Chondrocyte (in vitro differentiated cells): Measurements from ENCODE around the gene PAX3. TPM values are rescaled to one million over a fixed set of nuclear protein-coding genes. Genes with fewer than 3 reads are reported as not detected.

Experiments used
- DNase-seq: peaks from one replicate; pipeline ENCODE4 v3.0.0; 2021; ENCODE audit warnings: mixed read lengths, low spot score
- H3K27ac Mint-ChIP-seq: one replicate; pipeline ENCODE4 v1.8.0; 2021; ENCODE audit warnings: mild to moderate bottlenecking, moderate library complexity, mixed read lengths; ENCODE audit not compliant: unreplicated experiment
- H3K27me3 Mint-ChIP-seq: 2 replicates; pipeline ENCODE4 v1.8.0; 2021; ENCODE audit warnings: low read depth, mixed read lengths
- H3K36me3 Mint-ChIP-seq: 2 replicates; pipeline ENCODE4 v1.8.0; 2021; ENCODE audit warnings: low read depth, mixed read lengths
- H3K4me1 Mint-ChIP-seq: 2 replicates; pipeline ENCODE4 v1.8.0; 2021; ENCODE audit warnings: low read depth, mild to moderate bottlenecking, mixed read lengths
- H3K4me3 Mint-ChIP-seq: one replicate; pipeline ENCODE4 v1.8.0; 2021; ENCODE audit warnings: mild to moderate bottlenecking, moderate library complexity, mixed read lengths; ENCODE audit not compliant: unreplicated experiment
- H3K9me3 Mint-ChIP-seq: 2 replicates; pipeline ENCODE4 v1.8.0; 2021; ENCODE audit warnings: low read depth, mixed read lengths
- total RNA-seq: library from RNA; stranded (reverse); gene quantifications from 3 replicates; pipeline ENCODE4 v1.2.1, GENCODE V29; 2021
- TF ChIP-seq, protein P1 (sequence below): fragments of 200-600 bp; sonication (generic); IDR thresholded peaks from 2 replicates; pipeline ENCODE4 v1.5.0; 2021; ENCODE audit warnings: antibody characterized with exemption, mild to moderate bottlenecking, moderate library complexity

Gene PAX3
- total RNA-seq, 1 donor from 2014 or later = 4.7 TPM

GRCh38 chr2:222214885-222215284 lies 83.9 kb downstream of the PAX3 start:
- DNase-seq = no peak
- H3K9me3 Mint-ChIP-seq = no peaks in the 10 kb centered on the region
- peaks cover 1% of the 10 kb centered on the region for H3K36me3 Mint-ChIP-seq
- H3K27me3 Mint-ChIP-seq = no peaks in the 10 kb centered on the region
- TF ChIP-seq, protein P1, sequence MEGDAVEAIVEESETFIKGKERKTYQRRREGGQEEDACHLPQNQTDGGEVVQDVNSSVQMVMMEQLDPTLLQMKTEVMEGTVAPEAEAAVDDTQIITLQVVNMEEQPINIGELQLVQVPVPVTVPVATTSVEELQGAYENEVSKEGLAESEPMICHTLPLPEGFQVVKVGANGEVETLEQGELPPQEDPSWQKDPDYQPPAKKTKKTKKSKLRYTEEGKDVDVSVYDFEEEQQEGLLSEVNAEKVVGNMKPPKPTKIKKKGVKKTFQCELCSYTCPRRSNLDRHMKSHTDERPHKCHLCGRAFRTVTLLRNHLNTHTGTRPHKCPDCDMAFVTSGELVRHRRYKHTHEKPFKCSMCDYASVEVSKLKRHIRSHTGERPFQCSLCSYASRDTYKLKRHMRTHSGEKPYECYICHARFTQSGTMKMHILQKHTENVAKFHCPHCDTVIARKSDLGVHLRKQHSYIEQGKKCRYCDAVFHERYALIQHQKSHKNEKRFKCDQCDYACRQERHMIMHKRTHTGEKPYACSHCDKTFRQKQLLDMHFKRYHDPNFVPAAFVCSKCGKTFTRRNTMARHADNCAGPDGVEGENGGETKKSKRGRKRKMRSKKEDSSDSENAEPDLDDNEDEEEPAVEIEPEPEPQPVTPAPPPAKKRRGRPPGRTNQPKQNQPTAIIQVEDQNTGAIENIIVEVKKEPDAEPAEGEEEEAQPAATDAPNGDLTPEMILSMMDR = no peak
- H3K4me3 Mint-ChIP-seq = no peak overlapping the region
- no peak overlapping the region for H3K27ac Mint-ChIP-seq
- no peaks in the 10 kb centered on the region for H3K4me1 Mint-ChIP-seq

DNA sequence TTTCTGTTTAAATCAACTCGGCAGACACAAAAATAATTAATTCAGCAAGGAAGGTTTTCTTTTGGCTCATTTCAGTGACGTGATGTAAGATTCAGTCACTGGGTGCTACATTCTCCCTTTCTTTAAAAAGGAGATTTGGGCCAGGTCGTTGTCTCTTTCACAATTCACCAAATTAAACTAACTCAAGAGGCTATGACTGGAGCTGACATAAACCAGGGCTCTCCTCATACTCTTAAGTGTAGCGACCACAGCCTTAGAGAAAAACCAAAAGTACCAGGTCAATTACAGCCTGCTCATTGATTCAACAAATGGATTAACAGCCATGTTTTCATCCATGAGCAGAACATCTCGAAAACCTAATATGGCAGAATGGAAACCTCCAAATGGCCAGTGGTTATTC lies 85.7 kb downstream of the PAX3 start:
- Mint-ChIP-seq H3K36me3 (no peaks in the 10 kb centered on the region), H3K4me1 (peaks cover 11% of the 10 kb centered on the region), H3K9me3 (no peaks in the 10 kb centered on the region), H3K27ac (no peak overlapping the region), H3K4me3 (no peak overlapping the region), H3K27me3 (no peaks in the 10 kb centered on the region)
- DNase-seq = no peak
- TF ChIP-seq, protein P1 = no peak

- TF ChIP-seq, protein P1 = no peak
- Mint-ChIP-seq H3K4me3 (no peak overlapping the region), H3K36me3 (no peaks in the 10 kb centered on the region), H3K27ac (no peak overlapping the region), H3K27me3 (no peaks in the 10 kb centered on the region), H3K9me3 (no peaks in the 10 kb centered on the region), H3K4me1 (peaks cover 11% of the 10 kb centered on the region)
- no peak for DNase-seq
Measured at GRCh38 chr2:222212571-222212970, 86.2 kb downstream of the PAX3 start.

GRCh38 chr2:222208010-222208690 lies 90.6 kb downstream of the PAX3 start:
- Mint-ChIP-seq H3K9me3 (no peaks in the 10 kb centered on the region), H3K27ac (no peak overlapping the region), H3K36me3 (no peaks in the 10 kb centered on the region), H3K4me3 (no peak overlapping the region), H3K27me3 (no peaks in the 10 kb centered on the region), H3K4me1 (peaks cover 11% of the 10 kb centered on the region)
- no peak for DNase-seq
- TF ChIP-seq, protein P1 = no peak

GRCh38 chr2:222205136-222205535 lies 93.7 kb downstream of the PAX3 start:
- no peak for DNase-seq
- no peaks in the 10 kb centered on the region for H3K27me3 Mint-ChIP-seq
- H3K4me1 Mint-ChIP-seq = peaks cover 11% of the 10 kb centered on the region
- H3K36me3 Mint-ChIP-seq = peaks cover 4% of the 10 kb centered on the region
- no peak overlapping the region for H3K27ac Mint-ChIP-seq
- H3K9me3 Mint-ChIP-seq = no peaks in the 10 kb centered on the region
- no peak overlapping the region for H3K4me3 Mint-ChIP-seq
- TF ChIP-seq, protein P1 = no peak
